Activated T-cell treated with anti-CD3 and anti-CD28 coated beads, Interleukin-2, amount 50 U/mL, for 48 hours (primary cell): Measurements from ENCODE around the gene ZFHX3.

ENCODE experiments used
- DNase-seq, 2 experiments: peaks; one replicate each; pipeline ENCODE4 v3.0.0-alpha.2; 2020

Gene ZFHX3

GRCh38 chr16:73036074-73036826 lies 11.7 kb downstream of the ZFHX3 start:
- DNase-seq = no peak

GRCh38 chr16:73034374-73034773 lies 13.6 kb downstream of the ZFHX3 start:
- no peak for DNase-seq

GRCh38 chr16:73033271-73033998 lies 14.5 kb downstream of the ZFHX3 start:
- no peak for DNase-seq

GRCh38 chr16:73032541-73033270 lies 15.2 kb downstream of the ZFHX3 start:
- no peak for DNase-seq

- DNase-seq = no peak
Observed at GRCh38 chr16:73031984-73032383, 15.9 kb downstream of the ZFHX3 start.

- DNase-seq = no peak
Observed at GRCh38 chr16:73031155-73031866, 16.6 kb downstream of the ZFHX3 start.

DNA sequence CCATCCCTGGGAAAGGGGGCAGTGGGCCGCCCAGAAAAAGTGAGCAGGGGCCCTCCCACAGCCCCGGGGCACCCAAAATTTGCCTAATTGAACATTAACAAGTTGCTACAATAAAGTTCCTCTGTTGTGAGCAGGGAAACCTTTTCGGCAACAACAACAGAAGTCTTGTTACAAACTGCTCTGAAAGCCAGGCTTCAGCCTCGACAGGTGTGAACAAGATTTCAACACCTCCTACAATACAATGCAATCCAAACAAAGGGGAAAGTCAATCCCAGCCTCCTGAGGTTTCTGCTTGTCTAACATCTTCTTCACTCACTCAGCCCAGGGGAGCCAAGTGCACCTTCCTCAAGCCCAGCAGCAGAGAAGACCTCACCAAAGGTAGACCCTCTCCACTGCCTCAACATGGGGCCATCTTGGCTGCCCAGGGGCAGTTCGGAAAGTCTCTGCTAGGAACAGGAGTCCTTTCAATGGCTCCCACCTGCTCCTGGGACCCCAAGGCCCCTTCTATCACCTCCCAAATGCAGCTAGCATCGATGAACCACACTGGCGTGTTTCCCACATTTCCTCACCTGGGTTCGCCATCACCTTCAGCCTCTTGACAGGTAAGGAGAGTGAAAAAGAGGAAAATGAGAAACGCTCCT lies 19.1 kb downstream of the ZFHX3 start:
- DNase-seq = no peak

DNA sequence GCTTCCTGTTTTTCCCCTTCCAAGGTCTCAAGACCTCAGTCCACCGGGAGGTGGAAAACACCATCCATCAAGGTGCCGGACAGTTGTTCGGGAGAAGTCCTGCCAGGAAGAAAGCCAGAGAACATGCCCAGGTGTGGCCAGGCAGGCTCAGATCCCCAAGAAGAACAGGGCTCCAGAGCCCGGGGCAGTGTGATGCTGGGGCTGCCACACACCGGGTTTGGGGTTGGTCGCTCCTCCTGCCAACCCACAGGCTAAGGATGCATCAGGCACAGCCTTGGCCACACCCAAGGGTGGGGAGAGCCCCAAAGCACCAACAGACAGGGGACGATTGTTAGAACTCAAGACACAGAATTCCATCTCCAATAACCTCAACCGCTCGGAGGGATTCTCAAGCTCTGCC lies 19.7 kb downstream of the ZFHX3 start:
- DNase-seq = no peak

DNA sequence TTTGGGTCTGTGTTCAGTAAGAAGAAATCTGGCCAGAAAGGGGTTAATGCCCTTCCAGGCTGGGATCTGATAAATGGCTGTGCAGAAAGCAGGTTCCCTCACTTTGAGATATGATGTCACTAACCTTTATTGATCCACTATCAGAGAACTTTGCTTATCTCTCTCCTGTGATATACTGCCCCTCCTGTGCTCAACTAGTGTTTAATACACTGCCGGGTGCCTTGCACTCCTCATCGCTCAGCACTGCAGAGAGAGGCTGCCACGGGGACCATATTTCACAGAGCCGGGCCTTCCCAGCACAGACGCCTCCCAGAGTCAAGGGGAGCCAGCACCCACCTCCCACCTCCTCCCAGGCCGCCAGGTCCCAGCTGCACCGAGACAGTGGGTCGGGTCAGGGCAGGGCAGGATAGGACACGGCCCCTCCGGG lies 20.2 kb downstream of the ZFHX3 start:
- no peak for DNase-seq

DNA sequence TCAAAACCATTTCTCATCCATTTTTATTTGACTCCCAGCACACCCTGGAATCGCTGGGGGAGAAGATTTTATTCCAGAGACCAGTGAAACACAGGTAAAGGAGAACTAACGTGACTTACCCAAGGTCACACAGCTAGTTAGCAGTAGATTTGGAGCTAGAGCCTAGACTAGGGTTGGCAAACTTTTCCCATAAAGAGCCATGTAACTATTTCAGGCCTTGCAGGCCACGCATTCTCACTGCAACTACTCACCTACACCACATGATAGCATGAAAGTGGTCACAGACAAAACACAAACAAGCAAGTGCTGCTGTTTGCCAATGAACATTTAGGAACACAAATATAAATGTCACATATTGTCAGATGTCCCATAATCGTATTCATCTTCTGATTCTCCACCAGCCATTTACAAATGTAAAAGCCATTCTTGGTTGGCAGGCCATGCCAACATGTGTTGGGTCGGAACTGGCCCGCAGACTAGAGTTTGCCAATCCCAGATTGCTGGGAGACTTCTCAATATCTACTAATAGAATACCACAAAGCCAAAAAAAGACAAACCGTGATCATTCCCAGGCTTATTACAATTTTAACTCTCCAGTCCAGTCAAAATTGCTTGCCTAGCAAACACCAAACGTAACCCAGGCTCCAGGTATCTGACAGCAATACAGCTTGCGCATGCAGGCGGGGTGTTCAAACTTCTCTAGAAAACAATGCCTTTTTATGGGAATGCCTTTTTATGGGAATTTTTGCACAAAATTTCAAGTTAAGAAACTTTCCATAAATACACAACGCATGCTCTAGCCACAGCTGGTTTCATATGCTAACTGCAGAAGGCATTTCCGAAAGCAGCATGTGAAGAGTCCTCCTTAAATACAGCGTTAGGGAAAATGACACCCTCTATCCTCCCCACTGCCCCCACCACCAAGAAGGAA lies 20.9 kb downstream of the ZFHX3 start:
- no peak for DNase-seq

GRCh38 chr16:73025856-73026210 lies 22.1 kb downstream of the ZFHX3 start:
- no peak for DNase-seq

GRCh38 chr16:73025151-73025855 lies 22.6 kb downstream of the ZFHX3 start:
- no peak for DNase-seq

DNA sequence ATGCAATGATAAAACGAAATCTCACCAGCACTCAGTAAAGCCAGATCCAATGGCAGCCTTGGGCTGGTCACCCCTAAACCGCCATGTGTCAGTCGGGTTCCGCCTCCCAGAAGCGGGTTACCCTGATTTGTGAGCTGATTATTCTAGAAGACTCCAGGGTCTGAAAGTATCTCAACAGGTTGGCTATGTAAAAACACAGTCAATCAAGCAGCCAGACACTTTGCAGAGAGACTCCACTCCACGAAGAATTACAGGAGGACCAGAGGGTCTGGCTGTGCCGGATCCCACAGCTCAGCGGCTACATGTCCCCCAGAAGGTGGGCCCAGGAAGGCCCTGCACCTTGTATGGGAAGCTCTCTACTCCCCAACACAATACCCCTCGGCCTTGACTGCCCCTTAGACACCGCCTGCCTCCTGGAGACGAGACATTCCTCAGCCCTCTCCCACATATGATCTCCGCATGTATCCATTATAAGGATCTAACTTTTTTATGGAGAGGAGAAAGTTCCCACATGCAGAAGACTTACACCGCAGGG lies 23.3 kb downstream of the ZFHX3 start:
- DNase-seq = no peak

DNA sequence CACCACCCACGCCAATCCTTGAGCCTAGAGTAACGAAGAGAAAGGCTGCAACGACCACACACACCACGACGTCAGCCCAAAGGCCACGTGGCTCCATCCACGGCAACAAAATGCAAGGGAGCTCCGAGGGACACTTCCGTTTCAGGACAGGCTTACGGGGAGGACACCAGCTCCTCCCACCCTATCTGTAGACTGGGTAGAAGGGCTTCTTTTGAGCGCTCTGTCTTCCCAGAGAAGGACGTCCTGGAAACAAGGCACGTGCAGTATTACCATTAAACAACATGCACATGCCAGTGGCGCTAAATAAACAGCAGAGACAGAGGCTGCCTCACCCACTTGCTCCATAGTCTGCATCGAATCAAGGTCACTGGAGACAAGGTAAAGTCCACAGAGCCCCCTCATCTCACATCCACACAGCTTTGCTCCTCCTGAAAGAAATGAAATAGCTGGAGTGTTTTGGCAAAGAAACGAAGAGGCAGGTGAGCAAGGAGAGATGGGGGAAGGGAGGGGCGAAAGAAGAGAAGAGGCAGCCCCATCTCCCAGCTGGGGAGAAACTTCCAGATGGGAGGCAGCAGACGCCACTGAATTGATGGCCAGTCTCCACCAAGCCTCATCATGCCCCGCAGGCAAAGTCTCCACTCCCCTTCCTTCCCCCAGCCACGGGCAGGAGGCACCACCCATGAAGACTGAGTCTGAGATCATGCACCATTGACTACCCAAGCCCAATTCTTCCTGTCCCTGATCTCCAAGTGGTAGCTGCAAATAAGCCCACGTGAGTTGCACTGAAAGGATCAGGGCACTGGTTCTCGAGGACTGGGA lies 24.0 kb downstream of the ZFHX3 start:
- DNase-seq = no peak

GRCh38 chr16:73023320-73023719 lies 24.6 kb downstream of the ZFHX3 start:
- no peak for DNase-seq

- DNase-seq = no peak
Observed at GRCh38 chr16:73022534-73022933, 25.4 kb downstream of the ZFHX3 start.

DNA sequence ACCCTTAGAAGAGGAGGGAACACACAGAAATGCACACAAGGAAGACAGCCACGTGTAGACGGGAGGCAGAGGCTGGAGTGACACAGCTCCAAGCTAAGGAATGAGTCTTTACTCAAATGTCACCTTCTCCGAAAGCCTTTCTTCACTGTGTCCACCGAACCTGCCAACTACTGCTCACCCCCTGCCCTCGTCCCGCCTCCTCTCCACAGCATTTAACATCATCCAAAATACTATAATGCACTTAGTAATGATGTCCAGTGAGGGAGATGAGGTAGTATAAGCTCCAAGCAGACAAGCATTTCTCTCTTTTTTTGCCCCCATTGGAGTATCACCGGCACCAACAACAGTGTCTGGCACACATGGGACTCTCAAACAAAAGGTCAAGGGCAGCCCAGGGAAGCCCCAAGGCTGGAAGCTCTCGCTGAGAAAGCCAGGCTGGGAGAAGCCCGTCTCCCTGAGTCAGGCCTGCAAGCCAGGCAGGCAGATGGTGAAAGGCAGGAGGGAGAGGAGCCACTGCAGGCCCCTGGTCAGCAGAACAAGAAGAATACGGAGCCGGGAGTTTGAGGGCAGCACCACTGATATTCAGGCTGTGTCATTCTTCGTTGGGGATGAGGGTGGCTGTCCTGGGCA lies 25.9 kb downstream of the ZFHX3 start:
- no peak for DNase-seq

- DNase-seq = no peak
Observed at GRCh38 chr16:73020409-73020884, 27.5 kb downstream of the ZFHX3 start.
